CD8-positive, alpha-beta memory T cell (primary cell): ENCODE measurements around the gene HHIPL1. TPM values are rescaled to one million over a fixed set of nuclear protein-coding genes. Genes with fewer than 3 reads are reported as not detected.

Experiments used
- CTCF ChIA-PET: fragments of 350-600 bp; sonication (Branson Sonifier 250); formaldehyde crosslinking; loops from one replicate; lab custom pipeline; 2021; ENCODE audit warnings: antibody characterized with exemption; lab: Charles Lee
- POLR2A ChIA-PET: fragments of 350-600 bp; sonication (Branson Sonifier 250); formaldehyde crosslinking; loops from one replicate; lab custom pipeline; 2021; ENCODE audit warnings: antibody characterized with exemption; lab: Charles Lee
- DNase-seq, 5 donors: peaks; one replicate each; pipeline versions ENCODE4 v3.0.0 to v3.0.0-alpha.2; 2020 to 2022; ENCODE audit warnings: mixed read lengths in 1 of 5
- H3K27ac ChIP-seq: one replicate; pipeline ENCODE4 v1.7.0; 2013; ENCODE audit warnings: low read depth, mild to moderate bottlenecking, low read length, moderate library complexity
- H3K27me3 ChIP-seq: 2 replicates; pipeline ENCODE4 v1.7.0; 2013; ENCODE audit warnings: low read length, mild to moderate bottlenecking; ENCODE audit not compliant: insufficient read depth, poor library complexity, severe bottlenecking
- H3K36me3 ChIP-seq: 2 replicates; pipeline ENCODE4 v1.7.0; 2013; ENCODE audit warnings: mild to moderate bottlenecking, low read length, moderate library complexity; ENCODE audit not compliant: insufficient read depth
- H3K4me1 ChIP-seq: 2 replicates; pipeline ENCODE4 v1.7.0; 2013; ENCODE audit warnings: mild to moderate bottlenecking, low read length, moderate library complexity; ENCODE audit not compliant: insufficient read depth
- H3K4me3 ChIP-seq: 2 replicates; pipeline ENCODE4 v1.7.0; 2013; ENCODE audit warnings: mild to moderate bottlenecking, low read length
- H3K9me3 ChIP-seq: 2 replicates; pipeline ENCODE4 v1.7.0; 2013; ENCODE audit warnings: mild to moderate bottlenecking, low read length
- H3K27ac Mint-ChIP-seq, 8 donors: one replicate each; pipeline ENCODE4 v1.8.0; 2020 to 2021; ENCODE audit warnings: mixed read lengths in 8 of 8, mild to moderate bottlenecking in 6 of 8, inconsistent platforms in 3 of 8, moderate library complexity in 3 of 8
- H3K27me3 Mint-ChIP-seq, 2 donors: one replicate each; pipeline ENCODE4 v1.8.0; 2020 to 2021; ENCODE audit warnings: mixed read lengths in 2 of 2, mild to moderate bottlenecking in 1 of 2, moderate library complexity in 1 of 2
- H3K36me3 Mint-ChIP-seq, 3 donors: one replicate each; pipeline ENCODE4 v1.8.0; 2020 to 2021; ENCODE audit warnings: mixed read lengths in 3 of 3, inconsistent platforms in 1 of 3, mild to moderate bottlenecking in 1 of 3
- H3K4me1 Mint-ChIP-seq, 3 donors: one replicate each; pipeline ENCODE4 v1.8.0; 2020 to 2021; ENCODE audit warnings: mixed read lengths in 3 of 3, inconsistent platforms in 1 of 3, mild to moderate bottlenecking in 1 of 3
- H3K4me3 Mint-ChIP-seq, 7 donors: one replicate each; pipeline ENCODE4 v1.8.0; 2020 to 2021; ENCODE audit warnings: mixed read lengths in 7 of 7, mild to moderate bottlenecking in 6 of 7, moderate library complexity in 4 of 7, inconsistent platforms in 2 of 7
- H3K9me3 Mint-ChIP-seq, 5 donors: one replicate each; pipeline ENCODE4 v1.8.0; 2020 to 2022; ENCODE audit warnings: mixed read lengths in 5 of 5, mild to moderate bottlenecking in 3 of 5, moderate library complexity in 2 of 5, inconsistent platforms in 1 of 5
- polyA plus RNA-seq: library from polyadenylated mRNA; unstranded; fragments of 300-500 nt; fragmentation: Illumina TruSeq; gene quantifications from one replicate; pipeline ENCODE4 v1.2.3, GENCODE V29; 2021
- total RNA-seq, 2 experiments: library from RNA; stranded (reverse); gene quantifications; one replicate each; pipeline ENCODE4 v1.2.3, GENCODE V29; 2021

HHIPL1 gene
- total and polyA plus RNA-seq, 3 experiments from 2014 or later: 0.04 TPM; not detected in 2

- ChIA-PET POLR2A (no interaction called here), CTCF (no interaction called here)
- no peaks in the 10 kb centered on the region for H3K27me3 ChIP-seq
- Mint-ChIP-seq H3K27me3 (peaks cover 16 to 24% of the 10 kb centered on the region in 2 donors), H3K36me3 (no peaks in the 10 kb centered on the region), H3K4me3 (no peak overlapping the region), H3K9me3 (no peaks in the 10 kb centered on the region), H3K4me1 (peaks cover 0 to 8% (median 0%) of the 10 kb centered on the region in 3 donors), H3K27ac (no peak overlapping the region)
- H3K9me3 ChIP-seq: no peaks in the 10 kb centered on the region
- no peak overlapping the region for H3K27ac ChIP-seq
- H3K4me3 ChIP-seq: no peak overlapping the region
- no peaks in the 10 kb centered on the region for H3K4me1 ChIP-seq
- DNase-seq: no peak
- no peaks in the 10 kb centered on the region for H3K36me3 ChIP-seq
Measured at GRCh38 chr14:99612738-99613330, 32.1 kb upstream of the HHIPL1 start.

GRCh38 chr14:99615497-99616157 lies 29.3 kb upstream of the HHIPL1 start:
- CTCF ChIA-PET: interaction anchor here (1.2 kb wide), 1 partner anchor 10 kb away, joined by 3 read pairs; no protein-coding TSS in a partner anchor

DNA sequence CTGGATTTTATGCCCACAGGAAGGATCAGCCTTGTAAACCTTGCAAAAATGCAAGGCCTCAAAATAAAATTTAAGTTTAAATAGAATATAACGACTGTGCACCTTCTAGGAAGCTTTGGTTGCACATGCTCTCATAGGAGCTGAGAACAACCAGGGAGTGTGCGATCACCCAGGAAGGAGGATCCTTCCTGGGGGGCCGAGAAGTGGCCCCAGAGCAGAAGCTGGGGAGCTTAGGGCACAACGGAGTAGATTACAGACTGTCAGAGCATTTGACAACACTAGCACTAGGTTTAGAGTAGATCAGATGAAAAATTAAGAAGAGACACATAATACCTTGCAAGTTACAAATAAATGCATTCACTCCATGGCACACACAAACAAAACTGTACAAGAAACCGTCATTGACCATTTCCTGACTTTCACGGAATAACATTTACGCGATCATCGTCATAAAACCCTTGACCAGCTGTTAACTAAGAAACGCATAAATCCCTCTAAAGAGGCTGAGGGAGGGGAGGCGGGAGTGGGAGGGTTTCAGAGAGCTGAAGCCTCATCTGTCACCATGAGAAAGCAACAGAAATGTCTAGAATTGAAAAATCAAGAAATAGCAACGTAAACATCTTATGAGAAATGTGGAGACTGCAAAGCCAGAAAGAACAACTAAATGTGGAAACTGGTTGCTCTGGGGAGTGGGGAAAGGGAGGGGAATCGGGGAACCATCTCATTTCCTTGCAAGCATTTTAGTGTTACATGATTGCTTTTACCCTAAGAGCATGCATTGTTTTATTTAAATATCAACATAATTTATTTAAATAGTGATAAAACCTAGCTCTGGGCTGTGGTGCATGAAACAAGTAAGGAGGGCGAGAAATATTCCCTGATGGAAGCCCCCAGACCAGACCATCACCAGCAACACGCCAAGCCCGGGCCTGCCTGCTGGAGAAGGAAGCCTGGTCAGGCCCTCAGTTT lies 27.8 kb upstream of the HHIPL1 start:
- H3K27me3 ChIP-seq: peaks cover 5% of the 10 kb centered on the region
- H3K4me1 ChIP-seq: no peaks in the 10 kb centered on the region
- H3K9me3 ChIP-seq: no peaks in the 10 kb centered on the region
- H3K4me3 ChIP-seq: no peak overlapping the region
- no peaks in the 10 kb centered on the region for H3K9me3 Mint-ChIP-seq
- no peak overlapping the region for H3K4me3 Mint-ChIP-seq
- no peaks in the 10 kb centered on the region for H3K36me3 ChIP-seq
- DNase-seq: no peak
- ChIA-PET CTCF (interaction anchor here (1.2 kb wide), 2 partner anchors 11 kb away, joined by 3 to 4 read pairs; no protein-coding TSS in a partner anchor), POLR2A (no interaction called here)
- H3K27ac Mint-ChIP-seq: peak overlapping the region in 1 of 8 donors; percentile 78
- H3K36me3 Mint-ChIP-seq: no peaks in the 10 kb centered on the region
- H3K27ac ChIP-seq: no peak overlapping the region
- peaks cover 27 to 42% of the 10 kb centered on the region in 2 donors for H3K27me3 Mint-ChIP-seq
- H3K4me1 Mint-ChIP-seq: no peaks in the 10 kb centered on the region

More at GRCh38 chr14:99615497-99616157, 29.3 kb upstream of the HHIPL1 start:
- Histone ChIP-seq H3K4me3 (no peak overlapping the region), H3K9me3 (no peaks in the 10 kb centered on the region), H3K27me3 (peaks cover 5% of the 10 kb centered on the region), H3K36me3 (no peaks in the 10 kb centered on the region), H3K4me1 (no peaks in the 10 kb centered on the region), H3K27ac (no peak overlapping the region)
- Mint-ChIP-seq H3K27ac (no peak overlapping the region), H3K4me1 (no peaks in the 10 kb centered on the region), H3K4me3 (no peak overlapping the region), H3K9me3 (no peaks in the 10 kb centered on the region), H3K36me3 (no peaks in the 10 kb centered on the region), H3K27me3 (peaks cover 25 to 36% of the 10 kb centered on the region in 2 donors)
- POLR2A ChIA-PET: no interaction called here
- DNase-seq: no peak

DNA sequence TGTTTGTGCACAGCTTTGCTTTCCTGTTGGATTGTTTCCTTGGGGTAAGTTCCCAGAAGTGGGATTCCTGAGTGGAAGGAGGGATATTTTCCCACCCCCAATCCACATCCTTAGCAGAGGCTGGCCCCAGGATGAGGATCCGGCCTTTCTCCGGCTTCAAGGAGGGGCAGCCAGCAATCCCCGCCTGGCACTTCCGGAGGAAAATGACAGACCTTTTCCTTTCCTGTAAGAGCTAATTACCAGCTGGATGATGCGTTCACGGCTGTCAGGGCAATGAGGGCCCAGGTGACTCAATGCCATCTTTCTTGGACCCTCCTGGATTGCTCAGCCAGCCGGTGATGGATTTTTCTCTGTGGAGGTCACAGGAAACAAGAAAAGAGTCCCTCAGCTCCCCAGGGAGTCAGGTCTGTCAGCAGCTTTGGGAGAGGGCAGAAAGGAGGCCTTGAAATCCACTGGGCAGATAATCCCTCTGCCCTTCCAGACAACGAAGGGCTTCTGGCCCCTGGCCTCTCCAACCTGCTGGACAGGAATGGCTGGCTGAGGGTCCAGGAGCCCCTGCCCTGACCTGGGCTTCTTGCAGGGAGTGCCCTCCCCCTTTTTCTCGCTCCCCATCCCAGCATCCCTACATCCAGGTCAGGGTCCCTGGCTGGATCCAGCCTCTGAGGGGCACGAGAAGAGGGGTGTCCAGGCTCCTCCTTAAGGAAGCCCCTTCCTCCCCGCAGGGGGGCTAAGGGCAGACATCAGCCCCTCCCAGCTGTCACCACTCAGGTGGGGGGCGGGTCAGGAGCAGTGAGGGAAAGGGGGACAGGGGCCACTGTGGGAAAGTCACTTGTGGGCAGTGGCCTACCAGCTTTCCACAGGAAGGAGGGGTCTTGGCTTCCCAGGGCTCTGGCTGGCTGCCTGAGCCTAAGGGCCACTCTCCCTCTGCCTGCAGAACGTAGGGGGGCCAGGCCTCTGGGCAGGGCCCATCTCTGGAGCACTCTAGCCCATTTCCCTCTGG lies 24.8 kb upstream of the HHIPL1 start:
- H3K36me3 ChIP-seq: no peaks in the 10 kb centered on the region
- Mint-ChIP-seq H3K9me3 (no peaks in the 10 kb centered on the region), H3K27ac (no peak overlapping the region), H3K4me1 (no peaks in the 10 kb centered on the region), H3K27me3 (peaks cover 47 to 66% of the 10 kb centered on the region in 2 donors), H3K4me3 (no peak overlapping the region), H3K36me3 (no peaks in the 10 kb centered on the region)
- DNase-seq: no peak
- H3K27ac ChIP-seq: no peak overlapping the region
- H3K9me3 ChIP-seq: no peaks in the 10 kb centered on the region
- no peaks in the 10 kb centered on the region for H3K4me1 ChIP-seq
- no peak overlapping the region for H3K4me3 ChIP-seq
- peaks cover 5% of the 10 kb centered on the region for H3K27me3 ChIP-seq
- ChIA-PET CTCF (interaction anchor here (1.1 to 1.6 kb wide), 2 partner anchors 14 to 102 kb away, joined by 3 read pairs; no protein-coding TSS in a partner anchor), POLR2A (no interaction called here)

GRCh38 chr14:99621948-99622347 lies 23.0 kb upstream of the HHIPL1 start:
- no peak for DNase-seq
- Mint-ChIP-seq H3K9me3 (no peaks in the 10 kb centered on the region), H3K36me3 (no peaks in the 10 kb centered on the region), H3K27me3 (peaks cover 36 to 57% of the 10 kb centered on the region in 2 donors), H3K27ac (no peak overlapping the region), H3K4me1 (no peaks in the 10 kb centered on the region), H3K4me3 (no peak overlapping the region)
- no peaks in the 10 kb centered on the region for H3K36me3 ChIP-seq
- ChIA-PET POLR2A (interaction anchor here (0.7 kb wide), 1 partner anchor 20 kb away, joined by 6 read pairs; no protein-coding TSS in a partner anchor), CTCF (no interaction called here)
- no peaks in the 10 kb centered on the region for H3K4me1 ChIP-seq
- H3K27ac ChIP-seq: no peak overlapping the region
- H3K27me3 ChIP-seq: peaks cover 5% of the 10 kb centered on the region
- H3K9me3 ChIP-seq: no peaks in the 10 kb centered on the region
- H3K4me3 ChIP-seq: no peak overlapping the region

GRCh38 chr14:99624024-99624423 lies 20.9 kb upstream of the HHIPL1 start:
- Mint-ChIP-seq H3K4me1 (peaks cover 4 to 8% (median 4%) of the 10 kb centered on the region in 3 donors), H3K9me3 (no peaks in the 10 kb centered on the region), H3K27ac (no peak overlapping the region), H3K36me3 (no peaks in the 10 kb centered on the region), H3K27me3 (peaks cover 34 to 64% of the 10 kb centered on the region in 2 donors), H3K4me3 (no peak overlapping the region)
- no peak overlapping the region for H3K4me3 ChIP-seq
- peaks cover 5% of the 10 kb centered on the region for H3K27me3 ChIP-seq
- H3K36me3 ChIP-seq: no peaks in the 10 kb centered on the region
- H3K9me3 ChIP-seq: no peaks in the 10 kb centered on the region
- POLR2A ChIA-PET: no interaction called here
- no peak overlapping the region for H3K27ac ChIP-seq
- peaks cover 4% of the 10 kb centered on the region for H3K4me1 ChIP-seq
- CTCF ChIA-PET: interaction anchor here (0.8 kb wide), 1 partner anchor 106 kb away, joined by 3 read pairs; no protein-coding TSS in a partner anchor
- DNase-seq: no peak

GRCh38 chr14:99624971-99625370 lies 20.0 kb upstream of the HHIPL1 start:
- H3K36me3 Mint-ChIP-seq: no peaks in the 10 kb centered on the region
- no peak overlapping the region for H3K27ac ChIP-seq
- no peak overlapping the region for H3K4me3 Mint-ChIP-seq
- H3K27ac Mint-ChIP-seq: no peak overlapping the region
- peaks cover 29 to 58% of the 10 kb centered on the region in 2 donors for H3K27me3 Mint-ChIP-seq
- H3K9me3 ChIP-seq: no peaks in the 10 kb centered on the region
- H3K9me3 Mint-ChIP-seq: no peaks in the 10 kb centered on the region
- POLR2A ChIA-PET: no interaction called here
- peaks cover under 1% of the 10 kb centered on the region for H3K27me3 ChIP-seq
- no peaks in the 10 kb centered on the region for H3K36me3 ChIP-seq
- H3K4me1 ChIP-seq: peaks cover 4% of the 10 kb centered on the region
- CTCF ChIA-PET: no interaction called here
- no peak overlapping the region for H3K4me3 ChIP-seq
- DNase-seq: no peak
- H3K4me1 Mint-ChIP-seq: peaks cover 4 to 10% (median 5%) of the 10 kb centered on the region in 3 donors
